B cell (primary cell): ENCODE results near the gene TRMO.
"Not testable (repeated sequence)": the region's sequence is repeated elsewhere in the genome, so short reads cannot be mapped to it uniquely, and the experiment has no call there.

Experiments
- EZH2 ChIP-seq: IDR thresholded peaks from 2 replicates; pipeline ENCODE4 v1.6.1; 2012; ENCODE audit warnings: borderline replicate concordance, low read depth, mild to moderate bottlenecking, moderate library complexity, low read length; ENCODE audit not compliant: insufficient read depth, poor library complexity, severe bottlenecking
- TF ChIP-seq, protein P1 (sequence below): fragments of 200-600 bp; IDR thresholded peaks from one replicate; pipeline ENCODE4 v1.8.0; 2022; ENCODE audit warnings: antibody characterized with exemption, mild to moderate bottlenecking

DNA sequence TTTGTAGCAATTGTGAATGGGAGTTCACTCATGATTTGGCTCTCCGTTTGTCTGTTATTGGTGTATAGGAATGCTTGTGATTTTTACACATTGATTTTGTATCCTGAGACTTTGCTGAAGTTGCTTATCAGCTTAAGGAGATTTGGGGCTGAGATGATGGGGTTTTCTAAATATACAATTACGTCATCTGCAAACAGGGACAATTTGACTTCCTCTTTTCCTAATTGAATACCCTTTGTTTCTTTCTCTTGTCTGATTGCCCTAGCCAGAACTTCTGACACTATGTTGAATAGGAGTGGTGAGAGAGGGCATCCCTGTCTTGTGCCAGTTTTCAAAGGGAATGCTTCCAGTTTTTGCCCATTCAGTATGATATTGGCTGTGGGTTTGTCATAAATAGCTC is 24.8 kb upstream of the TRMO start:
- TF ChIP-seq, protein P1, sequence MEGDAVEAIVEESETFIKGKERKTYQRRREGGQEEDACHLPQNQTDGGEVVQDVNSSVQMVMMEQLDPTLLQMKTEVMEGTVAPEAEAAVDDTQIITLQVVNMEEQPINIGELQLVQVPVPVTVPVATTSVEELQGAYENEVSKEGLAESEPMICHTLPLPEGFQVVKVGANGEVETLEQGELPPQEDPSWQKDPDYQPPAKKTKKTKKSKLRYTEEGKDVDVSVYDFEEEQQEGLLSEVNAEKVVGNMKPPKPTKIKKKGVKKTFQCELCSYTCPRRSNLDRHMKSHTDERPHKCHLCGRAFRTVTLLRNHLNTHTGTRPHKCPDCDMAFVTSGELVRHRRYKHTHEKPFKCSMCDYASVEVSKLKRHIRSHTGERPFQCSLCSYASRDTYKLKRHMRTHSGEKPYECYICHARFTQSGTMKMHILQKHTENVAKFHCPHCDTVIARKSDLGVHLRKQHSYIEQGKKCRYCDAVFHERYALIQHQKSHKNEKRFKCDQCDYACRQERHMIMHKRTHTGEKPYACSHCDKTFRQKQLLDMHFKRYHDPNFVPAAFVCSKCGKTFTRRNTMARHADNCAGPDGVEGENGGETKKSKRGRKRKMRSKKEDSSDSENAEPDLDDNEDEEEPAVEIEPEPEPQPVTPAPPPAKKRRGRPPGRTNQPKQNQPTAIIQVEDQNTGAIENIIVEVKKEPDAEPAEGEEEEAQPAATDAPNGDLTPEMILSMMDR = not testable (repeated sequence)
- not testable (repeated sequence) for TF ChIP-seq EZH2
